Measurements from ENCODE around the gene LTA.

DNA sequence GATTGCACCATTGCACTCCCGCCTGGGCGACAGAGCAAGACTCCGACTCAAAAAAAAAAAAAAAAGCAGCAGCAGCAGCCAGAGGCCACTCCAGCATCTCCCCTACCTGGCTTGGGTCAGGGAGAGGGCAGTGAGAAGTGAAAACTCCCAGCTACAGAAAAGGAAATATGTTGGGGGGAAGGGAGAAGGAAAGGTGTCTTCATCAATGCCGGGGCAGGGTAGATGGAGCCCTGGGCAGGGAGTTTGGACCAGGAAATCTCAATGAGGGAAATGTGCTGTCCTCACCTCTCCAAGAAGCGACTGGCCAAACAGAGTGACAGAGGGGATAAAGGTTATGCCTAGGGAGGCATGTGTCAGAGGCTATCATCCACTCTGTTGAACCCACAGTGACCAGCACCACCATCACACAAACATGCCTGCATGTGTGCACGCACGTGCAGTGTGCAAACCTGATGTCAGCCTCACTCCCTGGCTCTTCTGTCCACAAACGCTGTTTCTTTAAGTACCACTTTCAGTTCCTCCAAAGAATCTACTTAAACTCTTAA lies 42.1 kb downstream of the LTA start:
- TF ChIP-seq, protein P1, sequence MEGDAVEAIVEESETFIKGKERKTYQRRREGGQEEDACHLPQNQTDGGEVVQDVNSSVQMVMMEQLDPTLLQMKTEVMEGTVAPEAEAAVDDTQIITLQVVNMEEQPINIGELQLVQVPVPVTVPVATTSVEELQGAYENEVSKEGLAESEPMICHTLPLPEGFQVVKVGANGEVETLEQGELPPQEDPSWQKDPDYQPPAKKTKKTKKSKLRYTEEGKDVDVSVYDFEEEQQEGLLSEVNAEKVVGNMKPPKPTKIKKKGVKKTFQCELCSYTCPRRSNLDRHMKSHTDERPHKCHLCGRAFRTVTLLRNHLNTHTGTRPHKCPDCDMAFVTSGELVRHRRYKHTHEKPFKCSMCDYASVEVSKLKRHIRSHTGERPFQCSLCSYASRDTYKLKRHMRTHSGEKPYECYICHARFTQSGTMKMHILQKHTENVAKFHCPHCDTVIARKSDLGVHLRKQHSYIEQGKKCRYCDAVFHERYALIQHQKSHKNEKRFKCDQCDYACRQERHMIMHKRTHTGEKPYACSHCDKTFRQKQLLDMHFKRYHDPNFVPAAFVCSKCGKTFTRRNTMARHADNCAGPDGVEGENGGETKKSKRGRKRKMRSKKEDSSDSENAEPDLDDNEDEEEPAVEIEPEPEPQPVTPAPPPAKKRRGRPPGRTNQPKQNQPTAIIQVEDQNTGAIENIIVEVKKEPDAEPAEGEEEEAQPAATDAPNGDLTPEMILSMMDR (IDR thresholded peaks at IDR 0.05): no peak
- no peak for TF ChIP-seq POLR2A (IDR thresholded peaks at IDR 0.05)

All from ovary (tissue), 3 donors.